ENCODE data around the gene SEPTIN12.

GRCh38 chr16:4776141-4776705, 11.9 kb downstream of the SEPTIN12 start:
- TF ChIP-seq MAX (IDR thresholded peaks at IDR 0.05) (no peak), RXRA (IDR thresholded peaks at IDR 0.05) (no peak), YY1 (IDR thresholded peaks at IDR 0.05) (no peak), CTCF (IDR thresholded peaks at IDR 0.05; ENCODE audit: low read depth, low read length, missing input control) (no peak), GABPA (IDR thresholded peaks at IDR 0.05 in 1 of 2, conservative IDR thresholded peaks at IDR 0.05 in 1 of 2) (no peak), EGR1 (IDR thresholded peaks at IDR 0.05; ENCODE audit: low read depth in 2 of 2) (no peak), TAF1 (conservative IDR thresholded peaks at IDR 0.05) (no peak), SP1 (IDR thresholded peaks at IDR 0.05) (no peak), NR2F2 (IDR thresholded peaks at IDR 0.05) (no peak), HNF4A (conservative IDR thresholded peaks at IDR 0.05) (no peak), RAD21 (IDR thresholded peaks at IDR 0.05) (no peak), REST (IDR thresholded peaks at IDR 0.05) (no peak), JUND (IDR thresholded peaks at IDR 0.05) (no peak), ZBTB33 (IDR thresholded peaks at IDR 0.05) (no peak)
